Stimulated activated CD8-positive, alpha-beta memory T cell treated with anti-CD3 and anti-CD28 coated beads, Interleukin-12 subunit alpha, Interleukin-12 subunit beta, amount 100 ng/mL, for 1 hour (primary cell): ENCODE measurements around the gene MISP.

ENCODE experiments used
- DNase-seq: peaks from one replicate; pipeline ENCODE4 v3.0.0-alpha.2; 2020; ENCODE audit warnings: low read depth

The MISP gene

GRCh38 chr19:746956-747355 is 4.0 kb upstream of the MISP start:
- DNase-seq: no peak

GRCh38 chr19:747432-748273 is 3.3 kb upstream of the MISP start:
- DNase-seq: no peak

- no peak for DNase-seq
These were observed 2.7 kb upstream of the MISP start for GRCh38 chr19:748274-748598.

- no peak for DNase-seq
These were observed 1.1 kb upstream of the MISP start for GRCh38 chr19:749811-750210.

- DNase-seq: no peak
These were observed 809 bp downstream of the MISP start for GRCh38 chr19:751501-752341.

GRCh38 chr19:752652-753517 is 2.0 kb downstream of the MISP start:
- DNase-seq: no peak

GRCh38 chr19:754530-754929 is 3.6 kb downstream of the MISP start:
- no peak for DNase-seq

GRCh38 chr19:755063-755462 is 4.2 kb downstream of the MISP start:
- no peak for DNase-seq

- no peak for DNase-seq
These were observed 5.3 kb downstream of the MISP start for GRCh38 chr19:756236-756635.

- no peak for DNase-seq
These were observed 6.1 kb downstream of the MISP start for GRCh38 chr19:756821-757688.

GRCh38 chr19:757811-758668 is 7.1 kb downstream of the MISP start:
- DNase-seq: no peak

- no peak for DNase-seq
These were observed 12.3 kb downstream of the MISP start for GRCh38 chr19:763181-763580.

- no peak for DNase-seq
These were observed 13.0 kb downstream of the MISP start for GRCh38 chr19:763869-764268.

GRCh38 chr19:764301-764700 is 13.4 kb downstream of the MISP start:
- no peak for DNase-seq

- DNase-seq: no peak
These were observed 14.3 kb downstream of the MISP start for GRCh38 chr19:765179-765738.

GRCh38 chr19:768424-768823 is 17.5 kb downstream of the MISP start:
- DNase-seq: no peak

- no peak for DNase-seq
These were observed 18.7 kb downstream of the MISP start for GRCh38 chr19:769616-770015.

- no peak for DNase-seq
These were observed 20.4 kb downstream of the MISP start for GRCh38 chr19:771332-771785.

GRCh38 chr19:772063-772462 is 21.2 kb downstream of the MISP start:
- no peak for DNase-seq
